NB4 (cell line): ENCODE data around the gene EPM2AIP1.
A peak's percentile ranks its signal among the peaks of the same experiment; 100 is the strongest.

Experiments
- DNase-seq: peaks from one replicate; pipeline ENCODE4 v3.0.0; 2010; ENCODE audit warnings: low read depth
- H3K4me3 ChIP-seq: one replicate; pipeline ENCODE4 v1.5.1; 2011; ENCODE audit warnings: mild to moderate bottlenecking, low read depth, low read length, moderate library complexity
- CTCF ChIP-seq: IDR thresholded peaks from one replicate; pipeline ENCODE4 v1.5.1; 2012; ENCODE audit warnings: low read depth, low read length
- MAX ChIP-seq: IDR thresholded peaks from 2 replicates; pipeline ENCODE4 v1.6.1; 2011; ENCODE audit warnings: low read depth, low read length
- MYC ChIP-seq: IDR thresholded peaks from 2 replicates; pipeline ENCODE4 v1.6.1; 2011; ENCODE audit warnings: low read depth, low read length
- POLR2A ChIP-seq: IDR thresholded peaks from 2 replicates; pipeline ENCODE4 v1.6.1; 2011; ENCODE audit warnings: mild to moderate bottlenecking; ENCODE audit not compliant: insufficient read length; ENCODE audit errors: extremely low read depth

The EPM2AIP1 gene

GRCh38 chr3:36991147-36991546 lies 1.8 kb downstream of the EPM2AIP1 start:
- DNase-seq = no peak
- peak overlapping the region; percentile 89 for H3K4me3 ChIP-seq
- no peak for TF ChIP-seq POLR2A
- TF ChIP-seq MYC = no peak
- no peak for TF ChIP-seq CTCF
- TF ChIP-seq MAX = no peak

GRCh38 chr3:36989568-36989967 lies 3.4 kb downstream of the EPM2AIP1 start:
- DNase-seq = no peak
- peak overlapping the region; percentile 89 for H3K4me3 ChIP-seq
- no peak for TF ChIP-seq CTCF
- TF ChIP-seq MYC = no peak
- no peak for TF ChIP-seq MAX
- TF ChIP-seq POLR2A = no peak

GRCh38 chr3:36989005-36989404 lies 3.9 kb downstream of the EPM2AIP1 start:
- peak overlapping the region; percentile 89 for H3K4me3 ChIP-seq
- no peak for TF ChIP-seq MYC
- no peak for TF ChIP-seq MAX
- no peak for TF ChIP-seq POLR2A
- peak; percentile 65 for DNase-seq

GRCh38 chr3:36988356-36988755 lies 4.6 kb downstream of the EPM2AIP1 start:
- no peak for DNase-seq
- peak overlapping the region; percentile 89 for H3K4me3 ChIP-seq
- TF ChIP-seq MAX = no peak
- no peak for TF ChIP-seq MYC
- TF ChIP-seq CTCF = no peak
- TF ChIP-seq POLR2A = no peak

- no peak for TF ChIP-seq MAX
- no peak for TF ChIP-seq POLR2A
- TF ChIP-seq CTCF = no peak
- no peak for TF ChIP-seq MYC
- H3K4me3 ChIP-seq = no peak overlapping the region
- DNase-seq = no peak
Observed at GRCh38 chr3:36981006-36981405, 11.9 kb downstream of the EPM2AIP1 start.

GRCh38 chr3:36973139-36973538 lies 19.8 kb downstream of the EPM2AIP1 start:
- TF ChIP-seq POLR2A (no peak), MAX (no peak), CTCF (no peak), MYC (no peak)
- no peak for DNase-seq
- H3K4me3 ChIP-seq = no peak overlapping the region
